Esophagus muscularis mucosa (tissue), 4 donors: ENCODE data around the gene XCR1.

ENCODE experiments used
- EP300 ChIP-seq: sonication (generic); formaldehyde crosslinking; IDR thresholded peaks from one replicate; pipeline ENCODE4 v1.6.1; 2017; ENCODE audit warnings: antibody characterized with exemption
- POLR2A ChIP-seq: fragments of 450-650 bp; IDR thresholded peaks from one replicate; pipeline ENCODE4 v1.6.1; 2017; ENCODE audit warnings: antibody characterized with exemption, moderate library complexity, mild to moderate bottlenecking, low read depth
- POLR2AphosphoS5 ChIP-seq, 2 donors: sonication (generic); formaldehyde crosslinking; IDR thresholded peaks; one replicate each; pipeline ENCODE4 v1.6.1; 2017; ENCODE audit warnings: antibody characterized with exemption in 2 of 2
- TF ChIP-seq, protein P1 (sequence below), 3 experiments: fragments of 200-600 bp in 2 of 3; fragments of 450-650 bp in 1 of 3; sonication (generic) in 2 of 3; IDR thresholded peaks; one replicate each; pipeline ENCODE4 v1.5.1; 2017 to 2019; ENCODE audit warnings: antibody characterized with exemption in 3 of 3, mild to moderate bottlenecking in 2 of 3, moderate library complexity in 1 of 3

- TF ChIP-seq POLR2A = no peak
- TF ChIP-seq EP300 = no peak
- TF ChIP-seq, protein P1, sequence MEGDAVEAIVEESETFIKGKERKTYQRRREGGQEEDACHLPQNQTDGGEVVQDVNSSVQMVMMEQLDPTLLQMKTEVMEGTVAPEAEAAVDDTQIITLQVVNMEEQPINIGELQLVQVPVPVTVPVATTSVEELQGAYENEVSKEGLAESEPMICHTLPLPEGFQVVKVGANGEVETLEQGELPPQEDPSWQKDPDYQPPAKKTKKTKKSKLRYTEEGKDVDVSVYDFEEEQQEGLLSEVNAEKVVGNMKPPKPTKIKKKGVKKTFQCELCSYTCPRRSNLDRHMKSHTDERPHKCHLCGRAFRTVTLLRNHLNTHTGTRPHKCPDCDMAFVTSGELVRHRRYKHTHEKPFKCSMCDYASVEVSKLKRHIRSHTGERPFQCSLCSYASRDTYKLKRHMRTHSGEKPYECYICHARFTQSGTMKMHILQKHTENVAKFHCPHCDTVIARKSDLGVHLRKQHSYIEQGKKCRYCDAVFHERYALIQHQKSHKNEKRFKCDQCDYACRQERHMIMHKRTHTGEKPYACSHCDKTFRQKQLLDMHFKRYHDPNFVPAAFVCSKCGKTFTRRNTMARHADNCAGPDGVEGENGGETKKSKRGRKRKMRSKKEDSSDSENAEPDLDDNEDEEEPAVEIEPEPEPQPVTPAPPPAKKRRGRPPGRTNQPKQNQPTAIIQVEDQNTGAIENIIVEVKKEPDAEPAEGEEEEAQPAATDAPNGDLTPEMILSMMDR (IDR thresholded peaks at IDR 0.05) = no peak
- TF ChIP-seq POLR2AphosphoS5 (IDR thresholded peaks at IDR 0.05) = no peak
Observed at GRCh38 chr3:46029953-46030543, 2.8 kb upstream of the XCR1 start.
